Measurements from ENCODE around the gene TMBIM4. TPM values are rescaled to one million over a fixed set of nuclear protein-coding genes. Genes with fewer than 3 reads are reported as not detected.

The TMBIM4 gene
- total RNA-seq, 4 donors from 2014 or later = 73.5 to 110 (median 80.9) TPM

- Histone ChIP-seq H3K27ac (no peak overlapping the region), H3K27me3 (no peaks in the 10 kb centered on the region), H3K4me3 (no peak overlapping the region), H3K36me3 (peaks cover 0 to 60% of the 10 kb centered on the region in 2 donors), H3K4me1 (peaks cover 0 to 25% of the 10 kb centered on the region in 2 donors), H3K9me3 (peaks cover 0 to 13% (median 0%) of the 10 kb centered on the region in 3 donors)
- intact Hi-C loops (cut with DNase I; ENCODE audit: low total_unique reads) (loop anchor here (10.0 kb wide), 1 partner anchor 274 kb away; no protein-coding TSS in a partner anchor), in situ Hi-C loops (cut with MboI; ENCODE audit: low sequenced_read_pairs in 4 of 4) (loop anchor here in 1 of 4 donors (25.0 kb wide), 1 partner anchor 271 kb away; no protein-coding TSS in a partner anchor)
- no peak for TF ChIP-seq POLR2A (IDR thresholded peaks at IDR 0.05)
- TF ChIP-seq, protein P1, sequence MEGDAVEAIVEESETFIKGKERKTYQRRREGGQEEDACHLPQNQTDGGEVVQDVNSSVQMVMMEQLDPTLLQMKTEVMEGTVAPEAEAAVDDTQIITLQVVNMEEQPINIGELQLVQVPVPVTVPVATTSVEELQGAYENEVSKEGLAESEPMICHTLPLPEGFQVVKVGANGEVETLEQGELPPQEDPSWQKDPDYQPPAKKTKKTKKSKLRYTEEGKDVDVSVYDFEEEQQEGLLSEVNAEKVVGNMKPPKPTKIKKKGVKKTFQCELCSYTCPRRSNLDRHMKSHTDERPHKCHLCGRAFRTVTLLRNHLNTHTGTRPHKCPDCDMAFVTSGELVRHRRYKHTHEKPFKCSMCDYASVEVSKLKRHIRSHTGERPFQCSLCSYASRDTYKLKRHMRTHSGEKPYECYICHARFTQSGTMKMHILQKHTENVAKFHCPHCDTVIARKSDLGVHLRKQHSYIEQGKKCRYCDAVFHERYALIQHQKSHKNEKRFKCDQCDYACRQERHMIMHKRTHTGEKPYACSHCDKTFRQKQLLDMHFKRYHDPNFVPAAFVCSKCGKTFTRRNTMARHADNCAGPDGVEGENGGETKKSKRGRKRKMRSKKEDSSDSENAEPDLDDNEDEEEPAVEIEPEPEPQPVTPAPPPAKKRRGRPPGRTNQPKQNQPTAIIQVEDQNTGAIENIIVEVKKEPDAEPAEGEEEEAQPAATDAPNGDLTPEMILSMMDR (IDR thresholded peaks at IDR 0.05 in 4 of 5, conservative IDR thresholded peaks at IDR 0.05 in 1 of 5) = no peak
- ATAC-seq (no peak), DNase-seq (no peak)
Observed at GRCh38 chr12:66141299-66141698, 28.5 kb downstream of the TMBIM4 start.

GRCh38 chr12:66140731-66141130 is 29.1 kb downstream of the TMBIM4 start:
- no peak overlapping the region for H3K4me3 ChIP-seq
- TF ChIP-seq POLR2A (IDR thresholded peaks at IDR 0.05) = no peak
- TF ChIP-seq, protein P1 (IDR thresholded peaks at IDR 0.05 in 4 of 5, conservative IDR thresholded peaks at IDR 0.05 in 1 of 5) = no peak
- peaks cover 0 to 13% (median 0%) of the 10 kb centered on the region in 3 donors for H3K9me3 ChIP-seq
- no peak for ATAC-seq
- H3K27me3 ChIP-seq = no peaks in the 10 kb centered on the region
- in situ Hi-C loops (cut with MboI; ENCODE audit: low sequenced_read_pairs in 4 of 4) = loop anchor here in 1 of 4 donors (25.0 kb wide), 1 partner anchor 272 kb away; no protein-coding TSS in a partner anchor
- DNase-seq = no peak
- peaks cover 0 to 25% of the 10 kb centered on the region in 2 donors for H3K4me1 ChIP-seq
- intact Hi-C loops (cut with DNase I; ENCODE audit: low total_unique reads) = loop anchor here (10.0 kb wide), 1 partner anchor 274 kb away; no protein-coding TSS in a partner anchor
- peaks cover 0 to 55% of the 10 kb centered on the region in 2 donors for H3K36me3 ChIP-seq
- no peak overlapping the region for H3K27ac ChIP-seq

GRCh38 chr12:66139328-66139727 is 30.5 kb downstream of the TMBIM4 start:
- Histone ChIP-seq H3K4me3 (no peak overlapping the region), H3K36me3 (peaks cover 0 to 52% of the 10 kb centered on the region in 2 donors), H3K27ac (no peak overlapping the region), H3K9me3 (peaks cover 0 to 13% (median 0%) of the 10 kb centered on the region in 3 donors), H3K27me3 (no peaks in the 10 kb centered on the region), H3K4me1 (peaks cover 0 to 11% of the 10 kb centered on the region in 2 donors)
- intact Hi-C loops (cut with DNase I; ENCODE audit: low total_unique reads) = loop anchor here (10.0 kb wide), 1 partner anchor 165 kb away; the partner anchor contains the start of gene HELB
- no peak for DNase-seq
- TF ChIP-seq POLR2A (IDR thresholded peaks at IDR 0.05) = no peak
- TF ChIP-seq, protein P1 (IDR thresholded peaks at IDR 0.05 in 4 of 5, conservative IDR thresholded peaks at IDR 0.05 in 1 of 5) = no peak
- in situ Hi-C loops (cut with MboI; ENCODE audit: low sequenced_read_pairs in 4 of 4) = loop anchor here in 1 of 4 donors (25.0 kb wide), 1 partner anchor 273 kb away; no protein-coding TSS in a partner anchor
- ATAC-seq = no peak

GRCh38 chr12:66137937-66138336 is 31.9 kb downstream of the TMBIM4 start:
- H3K27ac ChIP-seq = no peak overlapping the region
- peaks cover 0 to 13% (median 0%) of the 10 kb centered on the region in 3 donors for H3K9me3 ChIP-seq
- DNase-seq (no peak), ATAC-seq (no peak)
- no peak for TF ChIP-seq POLR2A (IDR thresholded peaks at IDR 0.05)
- TF ChIP-seq, protein P1 (IDR thresholded peaks at IDR 0.05 in 4 of 5, conservative IDR thresholded peaks at IDR 0.05 in 1 of 5) = no peak
- intact Hi-C loops (cut with DNase I; ENCODE audit: low total_unique reads) = loop anchor here (10.0 kb wide), 1 partner anchor 167 kb away; the partner anchor contains the start of gene HELB
- in situ Hi-C loops (cut with MboI; ENCODE audit: low sequenced_read_pairs in 4 of 4) = loop anchor here in 1 of 4 donors (25.0 kb wide), 1 partner anchor 274 kb away; no protein-coding TSS in a partner anchor
- no peaks in the 10 kb centered on the region for H3K4me1 ChIP-seq
- peaks cover 0 to 51% of the 10 kb centered on the region in 2 donors for H3K36me3 ChIP-seq
- no peak overlapping the region for H3K4me3 ChIP-seq
- H3K27me3 ChIP-seq = no peaks in the 10 kb centered on the region

All from gastrocnemius medialis (tissue), 4 donors.